Measurements from ENCODE around the gene PDLIM7. TPM values are rescaled to one million over a fixed set of nuclear protein-coding genes. Genes with fewer than 3 reads are reported as not detected.

Gene PDLIM7
- total RNA-seq, 1 experiment from 2014 or later = 400 TPM

- no peak for TF ChIP-seq CTCF (IDR thresholded peaks at IDR 0.05; ENCODE audit: unreplicated experiment)
- H3K4me1 Mint-ChIP-seq (ENCODE audit: low read depth, unreplicated experiment) = peaks cover 22% of the 10 kb centered on the region
- no peaks in the 10 kb centered on the region for H3K9me3 Mint-ChIP-seq (ENCODE audit: low read depth, unreplicated experiment)
- H3K27me3 Mint-ChIP-seq (ENCODE audit: unreplicated experiment) = no peaks in the 10 kb centered on the region
- peaks cover 82% of the 10 kb centered on the region for H3K36me3 Mint-ChIP-seq (ENCODE audit: insufficient read depth, unreplicated experiment)
- H3K4me3 Mint-ChIP-seq (ENCODE audit: low read depth, unreplicated experiment) = peak overlapping the region; percentile 70
- intact Hi-C loops (cut with micrococcal nuclease; ENCODE audit: unreplicated experiment) = no loop called here
- CTCF ChIA-PET = interaction anchor here (0.7 to 6.8 kb wide), 5 partner anchors 10 to 54 kb away, joined by 3 to 57 read pairs (median 5); no protein-coding TSS in a partner anchor
- no peak for DNase-seq
- H3K27ac Mint-ChIP-seq (ENCODE audit: unreplicated experiment) = peak overlapping the region; percentile 81
- no TSS peak for BruUV-seq (replicated peaks)
These were observed 53.0 kb downstream of the PDLIM7 start for GRCh38 chr5:177444106-177445051.

- peaks cover 15% of the 10 kb centered on the region for H3K4me1 Mint-ChIP-seq (ENCODE audit: low read depth, unreplicated experiment)
- TF ChIP-seq CTCF (IDR thresholded peaks at IDR 0.05; ENCODE audit: unreplicated experiment) = no peak
- BruUV-seq (replicated peaks) = no TSS peak
- no peaks in the 10 kb centered on the region for H3K27me3 Mint-ChIP-seq (ENCODE audit: unreplicated experiment)
- DNase-seq = no peak
- peak overlapping the region; percentile 70 for H3K4me3 Mint-ChIP-seq (ENCODE audit: low read depth, unreplicated experiment)
- intact Hi-C loops (cut with micrococcal nuclease; ENCODE audit: unreplicated experiment) = no loop called here
- H3K27ac Mint-ChIP-seq (ENCODE audit: unreplicated experiment) = peak overlapping the region; percentile 81
- peaks cover 86% of the 10 kb centered on the region for H3K36me3 Mint-ChIP-seq (ENCODE audit: insufficient read depth, unreplicated experiment)
- no peaks in the 10 kb centered on the region for H3K9me3 Mint-ChIP-seq (ENCODE audit: low read depth, unreplicated experiment)
- CTCF ChIA-PET = interaction anchor here (0.7 to 6.8 kb wide), 4 partner anchors 12 to 53 kb away, joined by 3 to 57 read pairs (median 7); no protein-coding TSS in a partner anchor
These were observed 54.0 kb downstream of the PDLIM7 start for GRCh38 chr5:177443144-177443983.

- CTCF ChIA-PET = interaction anchor here (0.6 to 0.9 kb wide), 3 partner anchors 12 to 358 kb away, joined by 3 read pairs; no protein-coding TSS in a partner anchor
- no peaks in the 10 kb centered on the region for H3K9me3 Mint-ChIP-seq (ENCODE audit: low read depth, unreplicated experiment)
- intact Hi-C loops (cut with micrococcal nuclease; ENCODE audit: unreplicated experiment) = no loop called here
- H3K36me3 Mint-ChIP-seq (ENCODE audit: insufficient read depth, unreplicated experiment) = peaks cover 86% of the 10 kb centered on the region
- H3K27ac Mint-ChIP-seq (ENCODE audit: unreplicated experiment) = peak overlapping the region; percentile 28
- H3K4me1 Mint-ChIP-seq (ENCODE audit: low read depth, unreplicated experiment) = peaks cover 9% of the 10 kb centered on the region
- DNase-seq = no peak
- H3K27me3 Mint-ChIP-seq (ENCODE audit: unreplicated experiment) = no peaks in the 10 kb centered on the region
- no peak for TF ChIP-seq CTCF (IDR thresholded peaks at IDR 0.05; ENCODE audit: unreplicated experiment)
- no peak overlapping the region for H3K4me3 Mint-ChIP-seq (ENCODE audit: low read depth, unreplicated experiment)
- BruUV-seq (replicated peaks) = no TSS peak
These were observed 55.2 kb downstream of the PDLIM7 start for GRCh38 chr5:177442066-177442826.
